Ovary (tissue), 3 donors: Measurements from ENCODE around the gene CEP85.

Experiments
- CTCF ChIP-seq, 3 donors: fragments of 450-650 bp in 2 of 3; fragments of 200-600 bp in 1 of 3; IDR thresholded peaks; one replicate each; pipeline versions ENCODE4 v1.5.1 to v1.8.0; 2016 to 2022; ENCODE audit warnings: antibody characterized with exemption in 3 of 3, mild to moderate bottlenecking in 1 of 3
- POLR2A ChIP-seq: fragments of 450-650 bp; IDR thresholded peaks from one replicate; pipeline ENCODE4 v1.6.1; 2017; ENCODE audit warnings: antibody characterized with exemption, mild to moderate bottlenecking, moderate library complexity
- donor health status: DM: no; HTN: no; CAD: no.

- TF ChIP-seq CTCF (IDR thresholded peaks at IDR 0.05) (no peak), POLR2A (no peak)
Observed at GRCh38 chr1:26288311-26288941, 54.4 kb downstream of the CEP85 start.
